Activated naive CD4-positive, alpha-beta T cell (primary cell): Measurements from ENCODE around the gene ELK4.

ENCODE experiments used
- DNase-seq, 4 experiments: peaks; one replicate each; lab custom pipeline; 2025; lab: John Stamatoyannopoulos, UW

The ELK4 gene

DNA sequence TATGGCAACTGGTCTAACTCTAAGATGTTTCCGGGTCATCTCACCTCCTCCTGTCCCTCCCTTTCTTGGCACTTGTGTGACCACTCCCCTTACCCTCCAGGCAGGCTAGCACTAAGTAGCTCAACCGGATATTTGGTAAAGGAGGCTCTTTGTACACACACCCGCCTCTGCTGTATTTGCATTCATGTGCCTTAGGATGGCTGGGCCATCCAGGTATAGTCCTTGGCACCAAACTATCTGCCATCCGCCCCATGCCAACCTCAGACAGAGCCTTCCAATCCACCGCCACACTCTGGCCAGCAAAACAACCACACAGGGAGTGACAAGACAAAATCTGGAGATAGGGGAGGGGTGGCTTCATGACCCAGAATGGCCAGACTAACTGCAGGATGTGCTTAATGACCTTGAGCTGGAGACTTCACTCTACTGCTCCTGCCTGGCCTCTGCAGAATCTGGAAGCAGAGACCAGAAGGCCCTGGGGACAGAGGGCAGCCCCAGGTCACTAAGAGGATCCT lies 67.8 kb downstream of the ELK4 start:
- no peak for DNase-seq

DNA sequence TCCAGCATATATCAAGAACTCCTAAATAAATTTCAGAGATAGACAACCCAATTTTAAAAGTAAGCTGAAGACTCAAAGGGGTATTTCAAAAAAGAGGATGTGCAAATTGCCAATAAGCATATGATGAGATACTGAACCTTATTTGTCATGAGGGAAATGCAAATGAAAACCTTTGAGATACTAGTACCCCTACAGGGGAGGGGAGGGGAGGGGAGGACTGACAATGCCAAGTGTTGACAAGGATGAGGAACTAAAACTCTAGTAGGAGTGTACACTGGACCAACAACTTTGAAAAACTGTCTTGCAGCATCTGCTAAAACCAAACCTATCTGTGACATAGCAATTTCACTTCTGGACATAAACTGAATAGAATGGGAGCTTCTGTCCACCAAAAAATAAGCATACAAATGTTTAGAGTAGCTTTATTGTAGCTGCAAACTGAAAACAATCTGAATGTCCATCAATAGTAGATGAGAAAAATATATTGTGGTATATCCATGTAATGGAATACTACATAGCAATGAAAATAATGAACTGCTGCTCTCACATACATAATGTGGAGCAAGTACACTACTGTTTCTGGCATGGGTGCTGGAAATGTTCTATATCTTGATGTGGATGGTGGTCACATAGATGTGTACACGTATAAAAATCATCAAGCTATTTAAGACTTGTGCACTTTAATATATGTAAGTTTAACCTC lies 70.2 kb downstream of the ELK4 start:
- DNase-seq = no peak
